ENCODE results near the gene NPPB. TPM values are rescaled to one million over a fixed set of nuclear protein-coding genes. Genes with fewer than 3 reads are reported as not detected.

The NPPB gene
- total RNA-seq, 2 donors from 2014 or later = not detected

DNA sequence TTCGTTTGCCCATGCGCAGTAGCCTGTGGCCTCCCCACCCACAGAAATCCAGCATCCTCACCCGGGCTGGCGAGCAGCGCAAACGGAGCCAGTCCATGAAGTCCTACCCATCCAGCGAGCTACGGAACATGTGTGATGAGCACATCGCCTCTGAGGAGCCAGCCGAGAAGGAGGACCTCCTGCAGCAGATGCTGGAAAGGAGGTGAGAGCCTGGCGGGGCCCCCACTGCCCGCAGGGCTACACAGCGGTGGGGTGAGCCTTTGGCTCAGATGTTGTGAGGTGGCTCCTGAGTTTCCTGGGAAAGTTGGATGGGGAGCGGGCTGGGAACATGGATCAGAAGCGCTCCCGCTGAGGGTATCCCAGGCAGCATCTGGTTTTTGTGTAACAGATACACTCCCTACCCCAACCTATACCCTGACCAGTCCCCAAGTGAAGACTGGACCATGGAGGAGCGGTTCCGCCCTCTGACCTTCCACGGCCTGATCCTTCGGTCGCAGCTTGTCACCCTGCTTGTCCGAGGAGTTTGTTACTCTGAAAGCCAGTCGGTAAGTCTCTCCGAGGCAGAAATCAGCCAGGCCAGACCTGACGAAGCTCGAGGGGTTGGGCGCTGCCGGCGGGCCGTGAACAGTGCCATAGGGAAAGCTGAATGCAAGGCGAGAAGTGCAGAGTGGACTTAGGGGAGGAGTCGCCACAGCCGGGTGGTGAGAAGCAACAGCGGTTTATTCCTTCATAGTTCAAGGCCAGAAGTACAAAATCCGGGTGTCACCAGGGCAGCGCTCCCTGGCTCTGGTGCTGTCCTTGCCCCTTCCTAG, 21.6 kb downstream of the NPPB start:
- 86% methylated on average over 36 of the region's 36 CpGs for WGBS
- TF ChIP-seq POLR2AphosphoS5 (IDR thresholded peaks at IDR 0.05) = no peak
- TF ChIP-seq POLR2A (IDR thresholded peaks at IDR 0.05) = no peak
- TF ChIP-seq, protein P1, sequence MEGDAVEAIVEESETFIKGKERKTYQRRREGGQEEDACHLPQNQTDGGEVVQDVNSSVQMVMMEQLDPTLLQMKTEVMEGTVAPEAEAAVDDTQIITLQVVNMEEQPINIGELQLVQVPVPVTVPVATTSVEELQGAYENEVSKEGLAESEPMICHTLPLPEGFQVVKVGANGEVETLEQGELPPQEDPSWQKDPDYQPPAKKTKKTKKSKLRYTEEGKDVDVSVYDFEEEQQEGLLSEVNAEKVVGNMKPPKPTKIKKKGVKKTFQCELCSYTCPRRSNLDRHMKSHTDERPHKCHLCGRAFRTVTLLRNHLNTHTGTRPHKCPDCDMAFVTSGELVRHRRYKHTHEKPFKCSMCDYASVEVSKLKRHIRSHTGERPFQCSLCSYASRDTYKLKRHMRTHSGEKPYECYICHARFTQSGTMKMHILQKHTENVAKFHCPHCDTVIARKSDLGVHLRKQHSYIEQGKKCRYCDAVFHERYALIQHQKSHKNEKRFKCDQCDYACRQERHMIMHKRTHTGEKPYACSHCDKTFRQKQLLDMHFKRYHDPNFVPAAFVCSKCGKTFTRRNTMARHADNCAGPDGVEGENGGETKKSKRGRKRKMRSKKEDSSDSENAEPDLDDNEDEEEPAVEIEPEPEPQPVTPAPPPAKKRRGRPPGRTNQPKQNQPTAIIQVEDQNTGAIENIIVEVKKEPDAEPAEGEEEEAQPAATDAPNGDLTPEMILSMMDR (IDR thresholded peaks at IDR 0.05) = no peak
- intact Hi-C loops (cut with DNase I) = loop anchor here (5.0 kb wide), 1 partner anchor 370 kb away; no protein-coding TSS in a partner anchor
- Histone ChIP-seq H3K27ac (no peak overlapping the region), H3K36me3 (peaks cover 24 to 63% of the 10 kb centered on the region in 2 donors), H3K9me3 (no peaks in the 10 kb centered on the region), H3K4me3 (no peak overlapping the region), H3K27me3 (replicated peaks; ENCODE audit: insufficient read depth) (no peaks in the 10 kb centered on the region), H3K4me1 (replicated peaks) (no peaks in the 10 kb centered on the region)
- no peak for DNase-seq (ENCODE audit: low spot score)

DNA sequence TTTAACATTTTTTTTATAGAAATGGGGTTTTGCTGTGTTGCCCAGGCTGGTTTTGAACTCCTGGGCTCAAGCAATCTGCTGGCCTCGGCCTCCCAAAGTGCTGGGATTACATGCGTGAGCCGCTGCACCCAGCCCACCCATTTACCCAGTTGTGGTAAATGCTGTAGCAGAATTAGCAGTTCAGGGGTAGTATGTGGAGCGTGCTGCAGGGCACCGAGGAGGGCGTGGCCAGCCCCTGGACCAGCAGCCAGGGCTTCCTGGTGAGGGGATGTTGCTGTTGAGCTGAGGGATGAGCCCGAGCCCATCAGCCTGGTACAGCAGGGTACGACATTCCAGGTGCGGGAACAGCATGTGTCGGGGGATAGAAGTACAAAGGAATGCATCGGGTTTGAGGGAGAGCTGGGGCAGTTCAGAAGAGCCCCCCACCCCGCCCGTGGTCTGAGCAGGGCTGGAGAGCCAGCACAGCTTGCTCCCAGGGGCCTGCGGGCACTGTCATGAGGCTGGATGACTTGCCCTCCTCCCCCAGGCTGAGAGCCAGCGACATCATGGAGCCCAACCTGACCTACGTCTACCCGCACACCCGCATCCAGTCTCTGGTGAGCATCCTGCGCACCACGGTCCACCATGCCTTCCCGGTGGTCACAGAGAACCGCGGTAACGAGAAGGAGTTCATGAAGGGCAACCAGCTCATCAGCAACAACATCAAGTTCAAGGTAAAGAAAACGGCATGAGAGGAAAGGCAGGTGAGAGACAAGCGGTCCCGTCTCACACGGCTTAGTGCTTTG, 23.1 kb downstream of the NPPB start:
- no peak overlapping the region for H3K4me3 ChIP-seq
- no peaks in the 10 kb centered on the region for H3K9me3 ChIP-seq
- no peaks in the 10 kb centered on the region for H3K27me3 ChIP-seq (replicated peaks; ENCODE audit: insufficient read depth)
- WGBS = 93% methylated on average over 28 of the region's 28 CpGs
- no peaks in the 10 kb centered on the region for H3K4me1 ChIP-seq (replicated peaks)
- H3K36me3 ChIP-seq = peaks cover 13 to 56% of the 10 kb centered on the region in 2 donors
- TF ChIP-seq POLR2AphosphoS5 (IDR thresholded peaks at IDR 0.05) (no peak), POLR2A (IDR thresholded peaks at IDR 0.05) (no peak)
- TF ChIP-seq, protein P1 (IDR thresholded peaks at IDR 0.05) = no peak
- DNase-seq (ENCODE audit: low spot score) = no peak
- intact Hi-C loops (cut with DNase I) = loop anchor here (5.0 kb wide), 1 partner anchor 372 kb away; no protein-coding TSS in a partner anchor
- no peak overlapping the region for H3K27ac ChIP-seq

DNA sequence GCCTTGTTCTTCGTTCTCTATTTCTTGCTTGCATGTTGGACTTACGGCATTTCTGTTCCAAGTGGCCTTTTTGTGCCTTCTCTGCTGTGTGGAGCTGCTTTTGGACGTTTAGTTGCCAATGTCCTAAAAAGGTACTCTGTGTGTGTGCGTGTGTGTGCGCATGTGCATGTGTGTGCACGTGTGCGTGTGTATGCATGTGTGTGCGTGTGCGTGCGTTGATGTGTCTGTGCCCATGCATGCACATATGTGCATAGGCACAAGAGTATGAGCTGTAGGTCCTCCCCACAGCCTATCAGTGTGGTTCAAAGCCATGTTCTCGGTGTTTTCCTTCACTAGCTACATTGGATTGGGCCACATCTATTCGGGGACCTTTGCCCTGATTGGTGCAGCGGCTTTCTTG, 24.8 kb downstream of the NPPB start:
- TF ChIP-seq, protein P1 (IDR thresholded peaks at IDR 0.05) = no peak
- no peak for TF ChIP-seq POLR2AphosphoS5 (IDR thresholded peaks at IDR 0.05)
- no peak for TF ChIP-seq POLR2A (IDR thresholded peaks at IDR 0.05)
- no peak for DNase-seq (ENCODE audit: low spot score)
- Histone ChIP-seq H3K4me3 (no peak overlapping the region), H3K36me3 (peaks cover 22 to 44% of the 10 kb centered on the region in 2 donors), H3K9me3 (no peaks in the 10 kb centered on the region), H3K4me1 (replicated peaks) (no peaks in the 10 kb centered on the region), H3K27me3 (replicated peaks; ENCODE audit: insufficient read depth) (no peaks in the 10 kb centered on the region), H3K27ac (no peak overlapping the region)
- intact Hi-C loops (cut with DNase I) = no loop called here
- 92% methylated on average over 13 of the region's 13 CpGs for WGBS

DNA sequence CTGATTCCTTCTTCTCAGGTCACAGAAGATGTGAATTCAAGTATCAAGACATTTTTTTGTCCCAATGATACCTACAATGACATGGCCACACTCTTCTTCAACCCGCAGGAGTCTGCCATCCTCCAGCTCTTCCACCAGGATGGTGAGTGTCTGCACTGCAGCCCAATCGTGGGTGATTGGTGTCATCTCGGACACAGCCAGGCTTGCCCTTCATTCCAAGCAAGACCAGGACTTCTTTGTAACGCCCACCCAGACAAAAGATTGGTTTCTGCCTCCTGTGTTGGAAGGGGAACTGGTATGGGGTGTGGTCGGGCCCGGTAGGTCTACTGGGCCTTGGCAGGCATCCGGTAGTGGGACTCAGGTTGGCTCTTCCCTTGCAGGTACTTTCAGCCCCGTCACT, 25.2 kb downstream of the NPPB start:
- H3K9me3 ChIP-seq = no peaks in the 10 kb centered on the region
- no peak for DNase-seq (ENCODE audit: low spot score)
- H3K27me3 ChIP-seq (replicated peaks; ENCODE audit: insufficient read depth) = no peaks in the 10 kb centered on the region
- H3K36me3 ChIP-seq = peaks cover 22 to 46% of the 10 kb centered on the region in 2 donors
- H3K4me1 ChIP-seq (replicated peaks) = no peaks in the 10 kb centered on the region
- no peak overlapping the region for H3K4me3 ChIP-seq
- intact Hi-C loops (cut with DNase I) = no loop called here
- 96% methylated on average over 8 of the region's 8 CpGs for whole genome bisulfite sequencing
- TF ChIP-seq, protein P1 (IDR thresholded peaks at IDR 0.05) = no peak
- TF ChIP-seq POLR2A (IDR thresholded peaks at IDR 0.05) (no peak), POLR2AphosphoS5 (IDR thresholded peaks at IDR 0.05) (no peak)
- H3K27ac ChIP-seq = no peak overlapping the region

Data from prostate gland (tissue), 2 donors.